Prostate gland (tissue), 2 donors: ENCODE measurements around the gene ORAI3. TPM values are rescaled to one million over a fixed set of nuclear protein-coding genes. Genes with fewer than 3 reads are reported as not detected.

Source experiments
- DNase-seq: peaks from one replicate; pipeline ENCODE4 v3.0.0-alpha.2; 2019; ENCODE audit warnings: low spot score
- H3K27ac ChIP-seq, 2 donors: fragments of 200-600 bp; sonication (generic); 2 replicates each; pipeline ENCODE4 v1.5.1; 2017 to 2019
- H3K27me3 ChIP-seq: fragments of 200-600 bp; sonication (generic); replicated peaks from 2 replicates; pipeline ENCODE4 v1.5.1; 2019; ENCODE audit not compliant: insufficient read depth
- H3K36me3 ChIP-seq, 2 donors: fragments of 200-600 bp; sonication (generic); 1 replicate in 1 of 2; 2 replicates in 1 of 2; pipeline versions ENCODE4 v1.5.1 to v1.8.1; 2017 to 2019
- H3K4me1 ChIP-seq: fragments of 200-600 bp; sonication (generic); replicated peaks from 2 replicates; pipeline ENCODE4 v1.5.1; 2019
- H3K4me3 ChIP-seq, 2 donors: fragments of 200-600 bp; sonication (generic); 2 replicates each; pipeline ENCODE4 v1.5.1; 2017 to 2019
- H3K9me3 ChIP-seq: fragments of 200-600 bp; sonication (generic); 2 replicates; pipeline ENCODE4 v1.5.1; 2017
- CTCF ChIP-seq, 4 experiments: fragments of 200-600 bp in 2 of 4; fragments of 450-650 bp in 2 of 4; sonication (generic) in 2 of 4; IDR thresholded peaks; 1 replicate in 3 of 4; 2 replicates in 1 of 4; pipeline ENCODE4 v1.5.1; 2016 to 2019; ENCODE audit warnings: antibody characterized with exemption in 4 of 4, mild to moderate bottlenecking in 2 of 4, moderate library complexity in 2 of 4
- POLR2A ChIP-seq: fragments of 450-650 bp; IDR thresholded peaks from one replicate; pipeline ENCODE4 v1.6.1; 2016; ENCODE audit warnings: antibody characterized with exemption, mild to moderate bottlenecking
- POLR2AphosphoS5 ChIP-seq: sonication (generic); formaldehyde crosslinking; IDR thresholded peaks from one replicate; pipeline ENCODE4 v1.6.1; 2017; ENCODE audit warnings: antibody characterized with exemption
- WGBS: methylation state at CpG from one replicate; pipeline ENCODE4 v1.1.5; 2018; 5-methylcytosine and 5-hydroxymethylcytosine counted together
- intact Hi-C: fragments of 100-400 bp; cut with DNase I; formaldehyde crosslinking; loops from one replicate; pipeline ENCODE4 v1.14.2; 2022
- total RNA-seq, 2 donors: library from RNA; depleted of rRNA; stranded (reverse); fragments of >200 nt; gene quantifications; one replicate each; pipeline ENCODE4 v1.1.0, GENCODE V29; 2016

The ORAI3 gene
- total RNA-seq, 2 donors from 2014 or later, result 74.6 to 114 TPM

GRCh38 chr16:30950516-30951065, 1.7 kb downstream of the ORAI3 start:
- 53% methylated on average over 8 of the region's 8 CpGs for WGBS
- H3K9me3 ChIP-seq, result no peaks in the 10 kb centered on the region
- H3K4me1 ChIP-seq, result peaks cover 16% of the 10 kb centered on the region
- intact Hi-C loops, result loop anchor here (10.0 kb wide), 1 partner anchor 764 kb away; a partner anchor contains a TSS
- no peak for DNase-seq
- TF ChIP-seq POLR2AphosphoS5 (no peak), CTCF (IDR thresholded peaks at IDR 0.05) (no peak), POLR2A (no peak)
- H3K27me3 ChIP-seq, result no peaks in the 10 kb centered on the region
- no peaks in the 10 kb centered on the region for H3K36me3 ChIP-seq
- H3K27ac ChIP-seq, result peak overlapping the region; percentile 95
- H3K4me3 ChIP-seq, result peak overlapping the region; percentile 93 to 98

GRCh38 chr16:30951193-30951592, 2.3 kb downstream of the ORAI3 start:
- Histone ChIP-seq H3K9me3 (no peaks in the 10 kb centered on the region), H3K4me1 (peaks cover 16% of the 10 kb centered on the region), H3K27me3 (no peaks in the 10 kb centered on the region), H3K4me3 (no peak overlapping the region), H3K27ac (peak overlapping the region; percentile 95), H3K36me3 (no peaks in the 10 kb centered on the region)
- no peak for TF ChIP-seq POLR2A
- TF ChIP-seq POLR2AphosphoS5, result no peak
- no peak for TF ChIP-seq CTCF (IDR thresholded peaks at IDR 0.05)
- WGBS, result 22% methylated on average over 1 of the region's 1 CpG
- intact Hi-C loops, result loop anchor here (10.0 kb wide), 1 partner anchor 764 kb away; a partner anchor contains a TSS
- DNase-seq, result no peak

- DNase-seq, result peak; percentile 92
- H3K27me3 ChIP-seq, result no peaks in the 10 kb centered on the region
- peak overlapping the region; percentile 95 for H3K27ac ChIP-seq
- WGBS, result 7% methylated on average over 3 of the region's 3 CpGs
- no peaks in the 10 kb centered on the region for H3K36me3 ChIP-seq
- no peak for TF ChIP-seq POLR2A
- TF ChIP-seq POLR2AphosphoS5, result peak; percentile 92
- no peak overlapping the region for H3K4me3 ChIP-seq
- H3K9me3 ChIP-seq, result no peaks in the 10 kb centered on the region
- intact Hi-C loops, result loop anchor here (10.0 kb wide), 1 partner anchor 763 kb away; a partner anchor contains a TSS
- H3K4me1 ChIP-seq, result peaks cover 16% of the 10 kb centered on the region
Measured at GRCh38 chr16:30951750-30952149, 2.9 kb downstream of the ORAI3 start.

- peak overlapping the region in 1 of 2 donors; percentile 9 for H3K27ac ChIP-seq
- no peaks in the 10 kb centered on the region for H3K9me3 ChIP-seq
- no peak for TF ChIP-seq CTCF (IDR thresholded peaks at IDR 0.05)
- no peak for TF ChIP-seq POLR2AphosphoS5
- no peak for TF ChIP-seq POLR2A
- peaks cover 16% of the 10 kb centered on the region for H3K4me1 ChIP-seq
- no peak for DNase-seq
- 77% methylated on average over 9 of the region's 9 CpGs for WGBS
- no peaks in the 10 kb centered on the region for H3K36me3 ChIP-seq
- intact Hi-C loops, result loop anchor here (10.0 kb wide), 1 partner anchor 762 kb away; a partner anchor contains a TSS
- H3K4me3 ChIP-seq, result no peak overlapping the region
- H3K27me3 ChIP-seq, result no peaks in the 10 kb centered on the region
Measured at GRCh38 chr16:30953111-30953510, 4.2 kb downstream of the ORAI3 start.

- Histone ChIP-seq H3K9me3 (no peaks in the 10 kb centered on the region), H3K27ac (peak overlapping the region in 1 of 2 donors; percentile 9), H3K4me1 (peaks cover 18% of the 10 kb centered on the region), H3K4me3 (no peak overlapping the region), H3K36me3 (no peaks in the 10 kb centered on the region), H3K27me3 (no peaks in the 10 kb centered on the region)
- intact Hi-C loops, result loop anchor here (10.0 kb wide), 1 partner anchor 761 kb away; a partner anchor contains a TSS
- TF ChIP-seq POLR2A, result no peak
- TF ChIP-seq CTCF (IDR thresholded peaks at IDR 0.05), result peak in 3 of 4 experiments; percentile 16 to 51 (median 33)
- DNase-seq, result no peak
- WGBS, result 65% methylated on average over 7 of the region's 15 CpGs
Measured at GRCh38 chr16:30953511-30954124, 4.8 kb downstream of the ORAI3 start.
